HEK293 (cell line): ENCODE results near the gene FUBP1.

Experiments
- CTCF ChIA-PET: fragments of 350-600 bp; formaldehyde crosslinking; extraction: SDS; loops from one replicate; lab custom pipeline; 2021; ENCODE audit warnings: antibody characterized with exemption; lab: Yijun Ruan, JAX
- POLR2A ChIA-PET: fragments of 300-600 bp; formaldehyde crosslinking; extraction: SDS; loops from one replicate; lab custom pipeline; 2020; ENCODE audit warnings: antibody characterized with exemption, inconsistent platforms; lab: Yijun Ruan, JAX
- H3K27ac ChIP-seq: fragments of 200-500 bp; sonication (Bioruptor generic); 2 replicates; pipeline ENCODE4 v1.5.1; 2014; ENCODE audit warnings: low read depth, low read length, control low read depth, inconsistent platforms; ENCODE audit errors: extremely low read depth
- H3K36me3 ChIP-seq, 2 experiments: fragments of 200-500 bp in 1 of 2; sonication (Bioruptor generic) in 1 of 2; 1 replicate in 1 of 2; 2 replicates in 1 of 2; pipeline ENCODE4 v1.5.1; 2014 to 2017; ENCODE audit warnings: inconsistent platforms in 2 of 2, low read length in 2 of 2; ENCODE audit not compliant: control insufficient read depth in 2 of 2, insufficient read depth in 1 of 2
- H3K4me1 ChIP-seq: fragments of 200-500 bp; sonication (Bioruptor generic); 2 replicates; pipeline ENCODE4 v1.5.1; 2014; ENCODE audit warnings: mild to moderate bottlenecking, low read length, inconsistent platforms; ENCODE audit not compliant: control insufficient read depth, insufficient read depth
- H3K4me3 ChIP-seq: 2 replicates; pipeline ENCODE4 v1.5.1; 2011; ENCODE audit warnings: low read depth, mild to moderate bottlenecking, control low read depth, low read length, moderate library complexity
- H3K9me3 ChIP-seq: fragments of 200-500 bp; sonication (Bioruptor generic); 2 replicates; pipeline ENCODE4 v1.5.1; 2014; ENCODE audit warnings: low read depth, low read length, inconsistent platforms; ENCODE audit not compliant: control insufficient read depth, insufficient read depth
- ATF2 ChIP-seq: fragments of 450-650 bp; formaldehyde crosslinking; IDR thresholded peaks from 2 replicates; pipeline ENCODE4 v1.5.1; 2016; ENCODE audit warnings: missing biosample characterization, missing genetic modification characterization, low read depth
- IKZF3 ChIP-seq: fragments of 450-650 bp; IDR thresholded peaks from 2 replicates; pipeline ENCODE4 v1.5.0; 2018; ENCODE audit warnings: missing biosample characterization, mild to moderate bottlenecking, missing genetic modification characterization, moderate library complexity
- MEIS1 ChIP-seq: sonication (generic); formaldehyde crosslinking; IDR thresholded peaks from 2 replicates; pipeline ENCODE4 v1.8.1; 2022; ENCODE audit warnings: missing genetic modification reagents, mild to moderate bottlenecking, borderline replicate concordance
- OSR2 ChIP-seq: fragments of 450-650 bp; formaldehyde crosslinking; IDR thresholded peaks from 2 replicates; pipeline ENCODE4 v1.5.1; 2016; ENCODE audit warnings: missing biosample characterization, missing genetic modification characterization
- PRDM1 ChIP-seq: fragments of 450-650 bp; formaldehyde crosslinking; IDR thresholded peaks from 2 replicates; pipeline ENCODE4; 2016; ENCODE audit warnings: missing biosample characterization, missing genetic modification characterization
- PRDM6 ChIP-seq: fragments of 450-650 bp; formaldehyde crosslinking; IDR thresholded peaks from 2 replicates; pipeline ENCODE4 v1.5.1; 2017; ENCODE audit warnings: missing biosample characterization, missing genetic modification characterization
- SETDB1 ChIP-seq: IDR thresholded peaks from one replicate; pipeline ENCODE4 v1.6.1; 2017; ENCODE audit warnings: mild to moderate bottlenecking, low read length, moderate library complexity, mixed read lengths; ENCODE audit not compliant: insufficient read length
- SP7 ChIP-seq: fragments of 450-650 bp; formaldehyde crosslinking; IDR thresholded peaks from 2 replicates; pipeline ENCODE4 v1.5.1; 2016; ENCODE audit warnings: missing biosample characterization, missing genetic modification characterization
- WT1 ChIP-seq: fragments of 450-650 bp; formaldehyde crosslinking; IDR thresholded peaks from 2 replicates; pipeline ENCODE4 v1.5.1; 2016; ENCODE audit warnings: missing biosample characterization, missing genetic modification characterization
- ZBTB1 ChIP-seq: fragments of 450-650 bp; formaldehyde crosslinking; IDR thresholded peaks from 2 replicates; pipeline ENCODE4 v1.5.1; 2016; ENCODE audit warnings: missing biosample characterization, missing genetic modification characterization
- ZBTB21 ChIP-seq: fragments of 450-650 bp; formaldehyde crosslinking; IDR thresholded peaks from 2 replicates; pipeline ENCODE4 v1.5.1; 2017; ENCODE audit warnings: missing biosample characterization, missing genetic modification characterization
- ZBTB7A ChIP-seq: fragments of 450-650 bp; formaldehyde crosslinking; IDR thresholded peaks from 2 replicates; pipeline ENCODE4 v1.5.1; 2016; ENCODE audit warnings: low read depth, missing biosample characterization, missing genetic modification characterization
- ZEB2 ChIP-seq: fragments of 450-650 bp; formaldehyde crosslinking; IDR thresholded peaks from 2 replicates; pipeline ENCODE4 v1.5.1; 2016; ENCODE audit warnings: missing biosample characterization, missing genetic modification characterization
- ZNF121 ChIP-seq: fragments of 450-650 bp; formaldehyde crosslinking; IDR thresholded peaks from 2 replicates; pipeline ENCODE4 v1.5.1; 2016; ENCODE audit warnings: missing biosample characterization, missing genetic modification characterization
- ZNF155 ChIP-seq: fragments of 450-650 bp; formaldehyde crosslinking; IDR thresholded peaks from 2 replicates; pipeline ENCODE4 v1.5.1; 2016; ENCODE audit warnings: missing biosample characterization, missing genetic modification characterization
- ZNF169 ChIP-seq: fragments of 450-650 bp; formaldehyde crosslinking; IDR thresholded peaks from 2 replicates; pipeline ENCODE4 v1.5.1; 2016; ENCODE audit warnings: missing biosample characterization, missing genetic modification characterization
- ZNF19 ChIP-seq: fragments of 450-650 bp; formaldehyde crosslinking; IDR thresholded peaks from 2 replicates; pipeline ENCODE4; 2016; ENCODE audit warnings: missing biosample characterization, missing genetic modification characterization, low read depth
- ZNF248 ChIP-seq: fragments of 450-650 bp; formaldehyde crosslinking; IDR thresholded peaks from 2 replicates; pipeline ENCODE4 v1.5.1; 2017; ENCODE audit warnings: missing biosample characterization, missing genetic modification characterization
- ZNF302 ChIP-seq: fragments of 450-650 bp; formaldehyde crosslinking; IDR thresholded peaks from 2 replicates; pipeline ENCODE4 v1.5.1; 2016; ENCODE audit warnings: missing biosample characterization, missing genetic modification characterization, low read depth
- ZNF335 ChIP-seq: fragments of 450-650 bp; formaldehyde crosslinking; conservative IDR thresholded peaks from 2 replicates; pipeline ENCODE4 v1.5.1; 2016; ENCODE audit warnings: missing biosample characterization, missing genetic modification characterization
- ZNF488 ChIP-seq: fragments of 450-650 bp; formaldehyde crosslinking; IDR thresholded peaks from 2 replicates; pipeline ENCODE4 v1.5.1; 2016; ENCODE audit warnings: missing biosample characterization, missing genetic modification characterization
- ZNF558 ChIP-seq: fragments of 450-650 bp; formaldehyde crosslinking; IDR thresholded peaks from 2 replicates; pipeline ENCODE4 v1.5.1; 2016; ENCODE audit warnings: missing biosample characterization, missing genetic modification characterization
- ZNF560 ChIP-seq: fragments of 450-650 bp; formaldehyde crosslinking; IDR thresholded peaks from 2 replicates; pipeline ENCODE4 v1.5.1; 2017; ENCODE audit warnings: missing biosample characterization, missing genetic modification characterization, borderline replicate concordance
- ZNF600 ChIP-seq: fragments of 450-650 bp; formaldehyde crosslinking; IDR thresholded peaks from 2 replicates; pipeline ENCODE4 v1.5.1; 2016; ENCODE audit warnings: missing biosample characterization, missing genetic modification characterization
- ZNF624 ChIP-seq: fragments of 450-650 bp; formaldehyde crosslinking; IDR thresholded peaks from 2 replicates; pipeline ENCODE4 v1.5.1; 2017; ENCODE audit warnings: missing biosample characterization, missing genetic modification characterization
- ZNF677 ChIP-seq: fragments of 450-650 bp; IDR thresholded peaks from 2 replicates; pipeline ENCODE4 v1.5.0; 2018; ENCODE audit warnings: missing biosample characterization, mild to moderate bottlenecking, missing genetic modification characterization, moderate library complexity
- ZSCAN5A ChIP-seq: fragments of 450-650 bp; formaldehyde crosslinking; IDR thresholded peaks from 2 replicates; pipeline ENCODE4 v1.5.1; 2016; ENCODE audit warnings: missing biosample characterization, missing genetic modification characterization

Gene FUBP1

GRCh38 chr1:77910116-77910515 lies 68.8 kb downstream of the FUBP1 start (continued):
- TF ChIP-seq ZNF155 (tag by site-specific recombination) (no peak), OSR2 (no peak), ZNF600 (tag by site-specific recombination) (no peak)

GRCh38 chr1:77906624-77907023 lies 72.2 kb downstream of the FUBP1 start:
- ChIA-PET CTCF (no interaction called here), POLR2A (no interaction called here)
- H3K9me3 ChIP-seq = no peaks in the 10 kb centered on the region
- no peak overlapping the region for H3K4me3 ChIP-seq
- H3K36me3 ChIP-seq = no peaks in the 10 kb centered on the region
- H3K4me1 ChIP-seq = no peaks in the 10 kb centered on the region
- TF ChIP-seq WT1 = no peak
- peak; percentile 93 for TF ChIP-seq ZNF121 (tag by site-specific recombination)
- no peak overlapping the region for H3K27ac ChIP-seq

- ChIA-PET POLR2A (no interaction called here), CTCF (interaction anchor here (0.6 to 1.3 kb wide), 3 partner anchors 11 to 209 kb away, joined by 3 to 4 read pairs (median 4); no protein-coding TSS in a partner anchor)
- TF ChIP-seq ZNF248 (tag by site-specific recombination) (no peak), PRDM1 (tag by site-specific recombination) (peak; percentile 23; the same call in 1 of the 2 replicates), ZSCAN5A (tag by site-specific recombination) (no peak), ZNF302 (tag by site-specific recombination) (no peak), ZNF677 (tag by site-specific recombination) (no peak), ZEB2 (tag by site-specific recombination) (no peak), ZBTB21 (tag by site-specific recombination) (no peak), ZBTB7A (tag by site-specific recombination) (no peak)
- no peaks in the 10 kb centered on the region for H3K4me1 ChIP-seq
- H3K36me3 ChIP-seq = no peaks in the 10 kb centered on the region
- no peak overlapping the region for H3K27ac ChIP-seq
- no peak overlapping the region for H3K4me3 ChIP-seq
- H3K9me3 ChIP-seq = no peaks in the 10 kb centered on the region
Measured at GRCh38 chr1:77906019-77906545, 72.8 kb downstream of the FUBP1 start.

GRCh38 chr1:77905603-77906002 lies 73.3 kb downstream of the FUBP1 start:
- ChIA-PET POLR2A (no interaction called here), CTCF (interaction anchor here (0.6 to 1.3 kb wide), 3 partner anchors 10 to 209 kb away, joined by 3 to 4 read pairs (median 4); no protein-coding TSS in a partner anchor)
- Histone ChIP-seq H3K4me3 (no peak overlapping the region), H3K4me1 (no peaks in the 10 kb centered on the region), H3K9me3 (no peaks in the 10 kb centered on the region), H3K27ac (no peak overlapping the region), H3K36me3 (no peaks in the 10 kb centered on the region)
- no peak for TF ChIP-seq OSR2
- TF ChIP-seq ZNF560 (tag by site-specific recombination) = no peak
- no peak for TF ChIP-seq ATF2 (tag by site-specific recombination)
- TF ChIP-seq SETDB1 = no peak
- no peak for TF ChIP-seq ZEB2 (tag by site-specific recombination)
- no peak for TF ChIP-seq ZNF169 (tag by site-specific recombination)
- TF ChIP-seq ZBTB1 = no peak
- TF ChIP-seq ZNF558 = no peak
- no peak for TF ChIP-seq SP7 (tag by site-specific recombination)
- TF ChIP-seq ZNF624 (tag by site-specific recombination) = no peak
- no peak for TF ChIP-seq IKZF3 (tag by site-specific recombination)
- TF ChIP-seq ZNF488 (tag by site-specific recombination) = no peak
- TF ChIP-seq MEIS1 = no peak
- TF ChIP-seq ZNF19 (tag by site-specific recombination) = no peak
- no peak for TF ChIP-seq PRDM6
- TF ChIP-seq ZNF335 (tag by site-specific recombination) = no peak
